HCT116 (cell line): ENCODE measurements around the gene CUZD1. TPM values are rescaled to one million over a fixed set of nuclear protein-coding genes. Genes with fewer than 3 reads are reported as not detected.

Experiments
- ATAC-seq: fragments of 200-7000 bp; cut with Tn5 transposase; 2 replicates; pipeline ENCODE4 v1.9.1; 2020; ENCODE audit warnings: mild to moderate bottlenecking, moderate library complexity
- BruUV-seq: library from RNA; stranded (reverse); fragments of 400-500 nt; replicated peaks from 2 replicates; lab custom pipeline; 2021; lab: Mats Ljungman, UMichigan
- CTCF ChIA-PET: fragments of 300-600 bp; sonication (Branson Sonifier 250); formaldehyde crosslinking; loops from one replicate; lab custom pipeline; 2021; ENCODE audit warnings: antibody characterized with exemption; lab: Charles Lee
- POLR2A ChIA-PET: fragments of 300-600, 350-600 bp; sonication (Branson Sonifier 250); formaldehyde crosslinking; loops from one replicate; lab custom pipeline; 2021; ENCODE audit warnings: antibody characterized with exemption; lab: Charles Lee
- RAD21 ChIA-PET, 2 experiments: fragments of 300-600 bp; sonication (Branson Sonifier 250); formaldehyde crosslinking; loops; one replicate each; lab custom pipeline; 2023; ENCODE audit warnings: low total read pairs in 2 of 2; ENCODE audit not compliant: uncharacterized antibody in 2 of 2, unreplicated experiment in 2 of 2, low non-redundant PET in 1 of 2; lab: Charles Lee
- DNase-seq: peaks from one replicate; pipeline ENCODE4 v3.0.0-alpha.2; 2010; ENCODE audit warnings: low read depth, low spot score
- H2AFZ ChIP-seq: fragments of 200-600 bp; shearing (Covaris generic), sonication (generic); 2 replicates; pipeline ENCODE4 v1.6.1; 2017; ENCODE audit warnings: low read depth, mixed run types, mixed read lengths, antibody characterized with exemption, low read length; ENCODE audit not compliant: poor library complexity, severe bottlenecking
- H3K27ac ChIP-seq: 2 replicates; pipeline ENCODE4 v1.5.1; 2012; ENCODE audit warnings: low read depth, low read length
- H3K27me3 ChIP-seq: fragments of 200-600 bp; sonication (generic); 2 replicates; pipeline ENCODE4 v1.6.1; 2016; ENCODE audit warnings: mixed run types, low read length, mixed read lengths; ENCODE audit not compliant: insufficient read depth
- H3K36me3 ChIP-seq, 2 experiments: fragments of 200-500 bp in 1 of 2; fragments of 200-600 bp in 1 of 2; sonication (Bioruptor generic) in 1 of 2; sonication (generic) in 1 of 2; 2 replicates each; pipeline versions ENCODE4 v1.5.1 to v1.6.1; 2014 to 2016; ENCODE audit warnings: low read length in 2 of 2, inconsistent platforms in 1 of 2, mixed read lengths in 1 of 2, mixed run types in 1 of 2; ENCODE audit not compliant: insufficient read depth in 2 of 2, control insufficient read depth in 1 of 2
- H3K4me1 ChIP-seq, 2 experiments: fragments of 200-600 bp in 1 of 2; sonication (generic) in 1 of 2; 2 replicates each; pipeline versions ENCODE4 v1.5.1 to v1.6.1; 2012 to 2017; ENCODE audit warnings: low read length in 2 of 2, inconsistent platforms in 1 of 2, mild to moderate bottlenecking in 1 of 2, mixed read lengths in 1 of 2, mixed run types in 1 of 2, moderate library complexity in 1 of 2; ENCODE audit not compliant: insufficient read depth in 2 of 2, control insufficient read depth in 1 of 2
- H3K4me2 ChIP-seq: fragments of 200-600 bp; sonication (generic); 2 replicates; pipeline ENCODE4 v1.6.1; 2017; ENCODE audit warnings: mixed run types, low read length, mixed read lengths
- H3K4me3 ChIP-seq, 2 experiments: fragments of 200-600 bp in 1 of 2; sonication (generic) in 1 of 2; replicated peaks in 1 of 2; 2 replicates each; pipeline ENCODE4 v1.5.1; 2011 to 2016; ENCODE audit warnings: low read length in 2 of 2, control low read depth in 1 of 2, low read depth in 1 of 2, mild to moderate bottlenecking in 1 of 2, mixed read lengths in 1 of 2, mixed run types in 1 of 2
- H3K79me2 ChIP-seq: fragments of 200-600 bp; sonication (generic); 2 replicates; pipeline ENCODE4 v1.6.1; 2017; ENCODE audit warnings: mild to moderate bottlenecking, mixed run types, low read length, moderate library complexity, mixed read lengths; ENCODE audit not compliant: insufficient read depth
- H3K9ac ChIP-seq: fragments of 200-600 bp; sonication (generic); 2 replicates; pipeline ENCODE4 v1.6.1; 2016; ENCODE audit warnings: low read length, mixed read lengths
- H3K9me2 ChIP-seq: fragments of 200-600 bp; sonication (generic), shearing (Covaris generic); 2 replicates; pipeline ENCODE4 v1.6.1; 2017; ENCODE audit warnings: mixed run types, mild to moderate bottlenecking, moderate library complexity; ENCODE audit not compliant: insufficient read depth
- H3K9me3 ChIP-seq, 2 experiments: fragments of 200-500 bp in 1 of 2; fragments of 200-600 bp in 1 of 2; sonication (Bioruptor generic) in 1 of 2; sonication (generic) in 1 of 2; 2 replicates each; pipeline ENCODE4 v1.6.1; 2014 to 2017; ENCODE audit warnings: low read length in 2 of 2, mixed read lengths in 2 of 2, inconsistent platforms in 1 of 2, low read depth in 1 of 2, mild to moderate bottlenecking in 1 of 2, mixed run types in 1 of 2, moderate library complexity in 1 of 2; ENCODE audit not compliant: control insufficient read depth in 1 of 2, insufficient read depth in 1 of 2
- H4K20me1 ChIP-seq: fragments of 200-600 bp; sonication (generic), shearing (Covaris generic); 2 replicates; pipeline ENCODE4 v1.6.1; 2017; ENCODE audit warnings: mixed run types, mild to moderate bottlenecking, moderate library complexity; ENCODE audit not compliant: insufficient read depth
- CBX3 ChIP-seq: IDR thresholded peaks from 2 replicates; pipeline ENCODE4 v1.6.1; 2012; ENCODE audit warnings: low read depth
- EGR1 ChIP-seq: IDR thresholded peaks from 2 replicates; pipeline ENCODE4 v1.6.1; 2012; ENCODE audit warnings: low read depth
- EZH2 ChIP-seq: fragments of 200-600 bp; sonication (generic); IDR thresholded peaks from 2 replicates; pipeline ENCODE4 v1.6.1; 2017; ENCODE audit warnings: antibody characterized with exemption, mixed run types
- JUND ChIP-seq: IDR thresholded peaks from 2 replicates; pipeline ENCODE4 v1.6.1; 2012
- POLR2A ChIP-seq: IDR thresholded peaks from 2 replicates; pipeline ENCODE4 v1.7.0; 2011; ENCODE audit warnings: borderline replicate concordance; ENCODE audit not compliant: insufficient read depth, insufficient read length; ENCODE audit errors: extremely low read depth
- POLR2AphosphoS5 ChIP-seq: IDR thresholded peaks from 2 replicates; pipeline ENCODE4 v1.6.1; 2011; ENCODE audit warnings: mild to moderate bottlenecking, low read depth, low read length, moderate library complexity
- SIN3A ChIP-seq: IDR thresholded peaks from 2 replicates; pipeline ENCODE4 v1.6.1; 2012; ENCODE audit warnings: low read depth
- SRF ChIP-seq: IDR thresholded peaks from 2 replicates; pipeline ENCODE4 v1.6.1; 2012; ENCODE audit warnings: low read depth
- ZFX ChIP-seq: fragments of 450-650 bp; IDR thresholded peaks from 2 replicates; pipeline ENCODE4 v1.6.1; 2017
- intact Hi-C: fragments of 100-400 bp; cut with micrococcal nuclease; formaldehyde crosslinking; loops from 2 replicates; pipeline ENCODE4 v1.10.0; 2022
- total RNA-seq: library from RNA; stranded (reverse); gene quantifications from one replicate; pipeline ENCODE4 v1.2.1, GENCODE V29; 2021; ENCODE audit not compliant: unreplicated experiment
- TF ChIP-seq, protein P1 (sequence below): IDR thresholded peaks from 2 replicates; pipeline ENCODE4 v1.6.1; 2012
- TF ChIP-seq, protein P2 (sequence below): IDR thresholded peaks from 2 replicates; pipeline ENCODE4 v1.6.1; 2012
- TF ChIP-seq, protein P3 (sequence below): IDR thresholded peaks from 2 replicates; pipeline ENCODE4 v1.6.1; 2011; ENCODE audit warnings: mild to moderate bottlenecking, low read length, moderate library complexity; ENCODE audit not compliant: insufficient replicate concordance; ENCODE audit errors: extremely low read depth

The CUZD1 gene
- total RNA-seq, 1 experiment from 2014 or later = 1.7 TPM

DNA sequence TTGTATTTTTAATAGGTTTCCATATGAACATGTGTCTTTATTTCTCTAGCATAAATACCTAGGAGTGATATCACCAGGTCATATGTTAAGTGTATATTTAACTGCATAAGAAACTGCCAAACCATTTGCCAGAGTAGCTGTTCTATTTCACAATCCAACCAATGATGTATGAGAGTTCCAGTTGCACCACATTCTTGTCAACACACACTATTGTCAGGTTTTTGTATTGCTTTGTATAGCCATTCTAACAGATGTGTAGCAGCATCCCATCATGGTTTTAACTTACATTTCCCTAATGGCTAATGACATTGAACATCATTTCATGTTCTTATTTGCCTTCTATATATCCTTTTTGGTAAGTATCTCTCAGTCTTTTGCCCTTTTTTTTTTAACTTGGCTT is 4.1 kb downstream of the CUZD1 start:
- H3K79me2 ChIP-seq = no peaks in the 10 kb centered on the region
- H3K36me3 ChIP-seq = 0 out of 4 replicates have a peak, but pooled peaks cover 0 to 8% of the 10 kb centered on the region in 2 experiments
- no peaks in the 10 kb centered on the region; a peak in 1 of 4 replicates for H3K9me3 ChIP-seq
- TF ChIP-seq POLR2AphosphoS5 (no peak), POLR2A (no peak), JUND (no peak), EZH2 (no peak), EGR1 (no peak), ZFX (no peak), CBX3 (no peak), SIN3A (no peak), SRF (no peak)
- TF ChIP-seq, protein P1, sequence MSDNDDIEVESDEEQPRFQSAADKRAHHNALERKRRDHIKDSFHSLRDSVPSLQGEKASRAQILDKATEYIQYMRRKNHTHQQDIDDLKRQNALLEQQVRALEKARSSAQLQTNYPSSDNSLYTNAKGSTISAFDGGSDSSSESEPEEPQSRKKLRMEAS = no peak
- TF ChIP-seq, protein P2, sequence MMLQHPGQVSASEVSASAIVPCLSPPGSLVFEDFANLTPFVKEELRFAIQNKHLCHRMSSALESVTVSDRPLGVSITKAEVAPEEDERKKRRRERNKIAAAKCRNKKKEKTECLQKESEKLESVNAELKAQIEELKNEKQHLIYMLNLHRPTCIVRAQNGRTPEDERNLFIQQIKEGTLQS = no peak
- TF ChIP-seq, protein P3, sequence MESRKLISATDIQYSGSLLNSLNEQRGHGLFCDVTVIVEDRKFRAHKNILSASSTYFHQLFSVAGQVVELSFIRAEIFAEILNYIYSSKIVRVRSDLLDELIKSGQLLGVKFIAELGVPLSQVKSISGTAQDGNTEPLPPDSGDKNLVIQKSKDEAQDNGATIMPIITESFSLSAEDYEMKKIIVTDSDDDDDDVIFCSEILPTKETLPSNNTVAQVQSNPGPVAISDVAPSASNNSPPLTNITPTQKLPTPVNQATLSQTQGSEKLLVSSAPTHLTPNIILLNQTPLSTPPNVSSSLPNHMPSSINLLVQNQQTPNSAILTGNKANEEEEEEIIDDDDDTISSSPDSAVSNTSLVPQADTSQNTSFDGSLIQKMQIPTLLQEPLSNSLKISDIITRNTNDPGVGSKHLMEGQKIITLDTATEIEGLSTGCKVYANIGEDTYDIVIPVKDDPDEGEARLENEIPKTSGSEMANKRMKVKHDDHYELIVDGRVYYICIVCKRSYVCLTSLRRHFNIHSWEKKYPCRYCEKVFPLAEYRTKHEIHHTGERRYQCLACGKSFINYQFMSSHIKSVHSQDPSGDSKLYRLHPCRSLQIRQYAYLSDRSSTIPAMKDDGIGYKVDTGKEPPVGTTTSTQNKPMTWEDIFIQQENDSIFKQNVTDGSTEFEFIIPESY = no peak
- H3K4me3 ChIP-seq = no peak overlapping the region
- H3K4me2 ChIP-seq = no peak overlapping the region
- H3K9me2 ChIP-seq = no peaks in the 10 kb centered on the region
- DNase-seq (no peak), ATAC-seq (no peak)
- intact Hi-C loops = no loop called here
- H3K27me3 ChIP-seq = peaks cover 21% of the 10 kb centered on the region
- no peak overlapping the region for H3K9ac ChIP-seq
- POLR2A ChIA-PET = no interaction called here
- no peaks in the 10 kb centered on the region for H4K20me1 ChIP-seq
- no TSS peak for BruUV-seq
- H2AFZ ChIP-seq = no peak overlapping the region
- RAD21 ChIA-PET = no interaction called here
- CTCF ChIA-PET = no interaction called here
- H3K4me1 ChIP-seq = no peaks in the 10 kb centered on the region
- H3K27ac ChIP-seq = no peak overlapping the region
